ENCODE data around the gene KISS1R. TPM values are rescaled to one million over a fixed set of nuclear protein-coding genes. Genes with fewer than 3 reads are reported as not detected.

Gene KISS1R
- polyA plus RNA-seq, 1 donor, result 0.33 TPM

DNA sequence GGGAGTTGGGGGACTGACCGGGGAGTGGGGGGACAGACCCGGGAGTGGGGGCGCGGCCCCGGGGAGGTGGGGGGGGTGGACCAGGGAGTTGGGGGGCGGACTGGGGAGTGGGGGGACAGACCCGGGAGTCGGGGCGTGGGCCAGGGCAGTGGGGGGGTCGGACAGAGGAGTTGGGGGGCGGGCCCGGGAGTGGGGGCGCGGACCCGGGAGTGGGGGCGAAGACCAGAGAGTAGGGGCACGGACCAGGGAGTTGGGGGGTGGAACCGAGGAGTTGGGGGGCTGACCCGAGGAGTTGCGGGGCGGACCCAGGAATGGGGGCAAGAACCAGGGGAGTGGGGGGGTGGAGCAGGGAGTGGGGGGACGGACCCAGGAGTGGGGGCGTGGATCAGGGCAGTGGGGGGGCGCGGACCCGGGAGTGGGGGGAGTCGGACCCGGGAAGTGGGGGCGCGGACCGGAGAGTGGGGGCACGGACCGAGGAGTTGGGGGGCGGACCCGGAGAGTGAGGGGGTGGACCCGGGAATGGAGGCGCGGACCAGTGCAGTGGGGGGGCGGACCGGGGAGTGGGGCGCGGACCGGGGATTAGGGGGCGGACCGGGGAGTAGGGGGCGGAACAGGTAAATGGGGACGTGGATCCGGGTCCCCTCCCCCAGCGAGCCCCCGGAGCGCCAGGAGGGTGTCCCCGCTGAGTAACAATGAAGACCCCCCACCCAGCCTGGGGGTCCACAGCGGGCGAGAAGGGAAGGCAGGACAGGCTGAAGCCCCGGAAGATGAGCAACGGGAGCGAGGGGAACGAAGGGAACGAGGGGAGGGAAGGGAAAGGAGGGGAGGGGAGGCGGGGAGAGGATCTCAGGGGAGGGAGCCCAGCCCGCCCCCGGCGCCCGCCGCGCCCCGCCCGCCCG lies 4.7 kb upstream of the KISS1R start:
- WGBS (ENCODE audit: insufficient coverage, low lambda C conversion rate), result no CpG with 5 or more reads among the region's 69 CpGs
- Histone ChIP-seq H3K27ac (ENCODE audit: low read length) (peak overlapping the region; percentile 62), H3K4me1 (ENCODE audit: control insufficient read depth, insufficient read depth, low read length) (peaks cover 20% of the 10 kb centered on the region)

DNA sequence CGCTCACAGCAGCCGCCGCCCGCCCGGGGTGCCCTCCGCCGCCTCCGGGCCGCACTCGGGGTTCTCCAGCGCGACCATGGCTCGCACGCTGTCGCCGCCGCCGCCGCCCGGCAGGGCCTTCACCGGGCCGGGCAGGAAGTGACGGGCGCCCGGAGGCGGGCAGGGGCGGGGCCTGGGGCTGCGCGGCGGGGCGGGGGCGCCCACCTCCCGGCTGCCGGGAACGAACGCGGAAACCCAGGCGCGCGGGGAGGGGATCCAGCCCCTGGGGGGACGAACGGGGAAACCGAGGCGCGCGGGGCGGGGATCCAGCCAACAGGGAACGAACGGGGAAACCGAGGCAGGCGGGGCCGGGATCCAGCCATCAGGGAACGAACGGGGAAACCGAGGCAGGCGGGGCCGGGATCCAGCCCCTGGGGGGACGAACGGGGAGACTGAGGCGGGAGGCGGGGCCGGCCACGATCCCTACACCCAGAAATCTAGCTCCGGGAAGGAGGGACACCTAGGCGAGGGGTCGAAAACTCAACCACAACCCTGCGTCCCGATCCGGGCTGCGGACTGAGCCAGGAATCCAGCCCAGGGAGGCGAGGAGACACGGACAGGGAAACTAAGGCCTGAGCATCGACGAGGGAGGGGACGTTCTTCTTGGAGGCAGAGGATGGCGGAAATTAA lies 3.9 kb upstream of the KISS1R start, which contains the start of gene R3HDM4:
R3HDM4 (minus strand) TSS at position 140 of the 669 bp plus-strand sequence; CDS start at position 78, 62 bp downstream.
- DNase-seq, result peak in 1 of 2 donors; percentile 75
- Histone ChIP-seq H3K27ac (ENCODE audit: low read length) (peak within 1 kb of the TSS; percentile 93), H3K4me1 (ENCODE audit: control insufficient read depth, insufficient read depth, low read length) (peaks cover 26% of the 10 kb centered on the region), H3K27me3 (ENCODE audit: control insufficient read depth, insufficient read depth, low read length) (peaks cover 17% of the 10 kb centered on the region), H3K4me3 (ENCODE audit: low read length) (peak within 1 kb of the TSS; percentile 99), H3K36me3 (ENCODE audit: control insufficient read depth, insufficient read depth, low read length) (no peaks in the 10 kb centered on the region), H3K9me3 (ENCODE audit: control insufficient read depth, low read depth, low read length) (peaks cover 16% of the 10 kb centered on the region)
- WGBS (ENCODE audit: insufficient coverage, low lambda C conversion rate), result no CpG with 5 or more reads among the region's 76 CpGs

More for the DNA sequence above, 4.7 kb upstream of the KISS1R start:
- Histone ChIP-seq H3K27me3 (ENCODE audit: control insufficient read depth, insufficient read depth, low read length) (peaks cover 10% of the 10 kb centered on the region), H3K9me3 (ENCODE audit: control insufficient read depth, low read depth, low read length) (peaks cover 10% of the 10 kb centered on the region), H3K4me3 (ENCODE audit: low read length) (peak overlapping the region; percentile 94), H3K36me3 (ENCODE audit: control insufficient read depth, insufficient read depth, low read length) (no peaks in the 10 kb centered on the region)
- no peak for DNase-seq

DNA sequence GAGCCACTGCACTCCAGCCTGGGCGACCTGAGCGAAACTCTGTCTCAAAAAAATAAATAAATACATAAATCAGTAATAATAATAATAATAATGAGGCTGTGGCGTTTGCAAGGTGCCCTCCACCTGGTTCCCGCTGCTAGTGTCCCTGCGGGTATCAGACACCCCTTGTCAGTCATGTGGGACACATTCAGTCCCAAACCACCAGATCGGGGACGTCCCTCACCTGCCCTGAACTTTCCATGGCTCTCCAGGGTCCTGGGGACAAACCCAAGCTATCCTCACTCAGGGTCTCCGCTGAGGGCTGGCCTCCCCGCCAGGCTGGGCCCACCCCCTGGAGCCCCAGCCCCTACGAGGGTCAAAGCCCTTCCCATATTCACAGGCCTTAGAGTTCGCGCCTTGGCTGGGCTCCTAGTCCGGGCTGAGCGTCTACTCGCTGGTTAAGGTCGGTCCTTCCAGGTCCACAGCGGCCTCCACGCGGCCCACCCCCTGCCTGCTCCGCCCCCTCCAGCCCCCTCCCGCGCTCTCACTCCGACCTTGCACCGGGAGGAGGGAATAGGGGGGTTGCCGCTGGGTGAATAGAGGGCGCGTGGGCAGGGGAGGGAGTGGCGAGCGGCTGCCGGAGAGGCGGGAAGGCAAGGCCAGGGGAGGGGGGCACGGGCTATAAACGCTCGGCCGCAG lies 349 bp upstream of the KISS1R start:
- Histone ChIP-seq H3K4me1 (ENCODE audit: control insufficient read depth, insufficient read depth, low read length) (peaks cover 29% of the 10 kb centered on the region), H3K36me3 (ENCODE audit: control insufficient read depth, insufficient read depth, low read length) (no peaks in the 10 kb centered on the region), H3K4me3 (ENCODE audit: low read length) (peak overlapping the region; percentile 6), H3K9me3 (ENCODE audit: control insufficient read depth, low read depth, low read length) (peaks cover 17% of the 10 kb centered on the region), H3K27ac (ENCODE audit: low read length) (no peak overlapping the region), H3K27me3 (ENCODE audit: control insufficient read depth, insufficient read depth, low read length) (peaks cover 46% of the 10 kb centered on the region)
- no CpG with 5 or more reads among the region's 35 CpGs for WGBS (ENCODE audit: insufficient coverage, low lambda C conversion rate)
- DNase-seq, result peak in 1 of 2 donors; percentile 44

DNA sequence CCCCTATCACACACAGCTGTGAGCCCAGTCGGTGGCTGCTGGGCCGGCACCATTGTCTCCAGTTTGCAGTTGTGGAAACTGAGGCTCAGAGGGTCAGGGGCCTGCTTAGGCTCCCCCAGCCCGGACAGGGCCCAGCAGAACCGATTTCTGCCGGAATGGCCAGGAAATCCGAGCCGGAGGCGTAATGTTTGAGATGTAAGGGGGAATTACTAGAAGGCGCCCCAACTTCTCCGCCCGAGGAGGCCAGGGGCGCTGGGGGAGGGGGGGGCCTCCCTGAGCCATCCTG lies 962 bp downstream of the KISS1R start:
- Histone ChIP-seq H3K4me1 (ENCODE audit: control insufficient read depth, insufficient read depth, low read length) (peaks cover 31% of the 10 kb centered on the region), H3K4me3 (ENCODE audit: low read length) (no peak overlapping the region)
- WGBS (ENCODE audit: insufficient coverage, low lambda C conversion rate), result no CpG with 5 or more reads among the region's 12 CpGs

DNA sequence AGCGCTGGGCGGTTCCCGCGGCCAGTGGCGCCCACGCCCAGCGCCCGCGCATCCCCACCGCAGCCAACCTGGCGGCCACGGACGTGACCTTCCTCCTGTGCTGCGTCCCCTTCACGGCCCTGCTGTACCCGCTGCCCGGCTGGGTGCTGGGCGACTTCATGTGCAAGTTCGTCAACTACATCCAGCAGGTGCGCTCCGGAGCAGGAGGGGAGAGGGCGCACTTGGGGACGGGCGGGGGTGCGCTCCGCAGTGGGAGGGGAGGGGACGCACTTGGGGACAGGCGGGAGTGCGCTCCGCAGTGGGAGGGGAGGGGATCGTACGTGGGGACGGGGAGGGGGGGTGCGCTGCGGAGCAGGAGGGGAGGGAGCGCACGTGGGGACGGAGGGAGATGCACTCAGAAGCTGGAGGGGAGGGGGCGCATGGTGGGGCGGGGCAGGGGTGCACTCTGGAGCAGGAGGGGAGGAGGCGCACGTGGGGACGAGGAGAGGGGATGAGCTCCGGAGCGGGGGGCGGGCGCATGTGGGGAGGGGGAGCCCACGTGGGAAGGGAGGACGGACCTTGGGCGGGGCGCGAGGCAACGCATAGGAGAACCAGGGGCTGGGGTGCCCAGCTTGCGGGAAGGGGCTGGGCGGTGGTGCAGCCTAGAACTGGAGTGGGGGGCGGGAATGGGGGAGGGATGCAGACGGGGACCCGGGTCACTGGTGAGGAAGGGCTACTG lies 1.5 kb downstream of the KISS1R start:
- Histone ChIP-seq H3K9me3 (ENCODE audit: control insufficient read depth, low read depth, low read length) (peaks cover 17% of the 10 kb centered on the region), H3K27ac (ENCODE audit: low read length) (no peak overlapping the region), H3K4me1 (ENCODE audit: control insufficient read depth, insufficient read depth, low read length) (peaks cover 32% of the 10 kb centered on the region), H3K36me3 (ENCODE audit: control insufficient read depth, insufficient read depth, low read length) (no peaks in the 10 kb centered on the region), H3K27me3 (ENCODE audit: control insufficient read depth, insufficient read depth, low read length) (peaks cover 46% of the 10 kb centered on the region), H3K4me3 (ENCODE audit: low read length) (no peak overlapping the region)
- DNase-seq, result no peak
- WGBS (ENCODE audit: insufficient coverage, low lambda C conversion rate), result no CpG with 5 or more reads among the region's 58 CpGs

More for the DNA sequence above, 962 bp downstream of the KISS1R start:
- Histone ChIP-seq H3K36me3 (ENCODE audit: control insufficient read depth, insufficient read depth, low read length) (no peaks in the 10 kb centered on the region), H3K27me3 (ENCODE audit: control insufficient read depth, insufficient read depth, low read length) (peaks cover 46% of the 10 kb centered on the region), H3K9me3 (ENCODE audit: control insufficient read depth, low read depth, low read length) (peaks cover 17% of the 10 kb centered on the region), H3K27ac (ENCODE audit: low read length) (no peak overlapping the region)
- no peak for DNase-seq

DNA sequence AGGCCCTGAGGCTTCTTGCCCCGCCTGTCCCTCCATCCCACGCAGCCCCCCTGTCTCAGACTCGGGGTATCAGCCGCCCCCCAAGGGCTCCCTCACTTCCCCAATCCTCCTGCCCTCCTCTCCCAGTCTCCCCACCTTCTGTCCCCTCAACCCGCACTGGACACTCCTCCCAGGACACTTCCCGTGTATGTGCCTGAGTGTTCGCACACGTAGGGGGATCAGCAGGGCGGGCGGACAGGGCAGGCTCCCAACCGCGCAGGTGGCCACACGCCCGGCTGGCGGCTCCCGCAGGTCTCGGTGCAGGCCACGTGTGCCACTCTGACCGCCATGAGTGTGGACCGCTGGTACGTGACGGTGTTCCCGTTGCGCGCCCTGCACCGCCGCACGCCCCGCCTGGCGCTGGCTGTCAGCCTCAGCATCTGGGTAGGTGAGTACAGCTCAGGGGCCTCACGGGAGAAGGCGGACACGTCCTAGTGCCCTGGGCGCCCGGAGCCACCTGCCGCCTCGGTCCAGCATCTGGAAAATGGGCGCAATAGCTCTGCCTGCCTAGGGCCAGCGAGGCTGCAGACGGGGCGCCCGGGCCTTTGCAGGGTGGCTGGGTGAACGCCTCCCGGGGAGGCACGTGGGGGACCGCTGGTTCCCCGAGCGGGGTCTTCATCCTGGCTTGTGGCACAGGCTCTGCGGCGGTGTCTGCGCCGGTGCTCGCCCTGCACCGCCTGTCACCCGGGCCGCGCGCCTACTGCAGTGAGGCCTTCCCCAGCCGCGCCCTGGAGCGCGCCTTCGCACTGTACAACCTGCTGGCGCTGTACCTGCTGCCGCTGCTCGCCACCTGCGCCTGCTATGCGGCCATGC lies 2.3 kb downstream of the KISS1R start:
- no peaks in the 10 kb centered on the region for H3K36me3 ChIP-seq (ENCODE audit: control insufficient read depth, insufficient read depth, low read length)
- peaks cover 17% of the 10 kb centered on the region for H3K9me3 ChIP-seq (ENCODE audit: control insufficient read depth, low read depth, low read length)
- WGBS (ENCODE audit: insufficient coverage, low lambda C conversion rate), result no CpG with 5 or more reads among the region's 68 CpGs
- H3K4me1 ChIP-seq (ENCODE audit: control insufficient read depth, insufficient read depth, low read length), result peaks cover 37% of the 10 kb centered on the region
- H3K27me3 ChIP-seq (ENCODE audit: control insufficient read depth, insufficient read depth, low read length), result peaks cover 46% of the 10 kb centered on the region
- DNase-seq, result peak in 1 of 2 donors; percentile 70
- H3K4me3 ChIP-seq (ENCODE audit: low read length), result no peak overlapping the region
- no peak overlapping the region for H3K27ac ChIP-seq (ENCODE audit: low read length)

DNA sequence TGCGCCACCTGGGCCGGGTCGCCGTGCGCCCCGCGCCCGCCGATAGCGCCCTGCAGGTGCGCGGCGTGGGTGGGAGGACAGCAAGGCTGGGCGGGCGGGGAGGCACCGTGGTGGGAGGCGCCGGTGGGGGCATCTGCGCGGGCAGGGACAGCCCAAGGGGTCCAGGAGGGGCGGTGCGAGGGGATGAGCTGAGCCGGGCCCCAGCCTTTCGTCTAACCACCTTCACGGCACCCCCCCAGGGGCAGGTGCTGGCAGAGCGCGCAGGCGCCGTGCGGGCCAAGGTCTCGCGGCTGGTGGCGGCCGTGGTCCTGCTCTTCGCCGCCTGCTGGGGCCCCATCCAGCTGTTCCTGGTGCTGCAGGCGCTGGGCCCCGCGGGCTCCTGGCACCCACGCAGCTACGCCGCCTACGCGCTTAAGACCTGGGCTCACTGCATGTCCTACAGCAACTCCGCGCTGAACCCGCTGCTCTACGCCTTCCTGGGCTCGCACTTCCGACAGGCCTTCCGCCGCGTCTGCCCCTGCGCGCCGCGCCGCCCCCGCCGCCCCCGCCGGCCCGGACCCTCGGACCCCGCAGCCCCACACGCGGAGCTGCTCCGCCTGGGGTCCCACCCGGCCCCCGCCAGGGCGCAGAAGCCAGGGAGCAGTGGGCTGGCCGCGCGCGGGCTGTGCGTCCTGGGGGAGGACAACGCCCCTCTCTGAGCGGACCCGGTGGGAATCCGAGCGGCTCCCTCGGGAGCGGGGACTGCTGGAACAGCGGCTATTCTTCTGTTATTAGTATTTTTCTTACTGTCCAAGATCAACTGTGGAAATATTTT lies 3.1 kb downstream of the KISS1R start:
- H3K9me3 ChIP-seq (ENCODE audit: control insufficient read depth, low read depth, low read length), result peaks cover 21% of the 10 kb centered on the region
- H3K4me3 ChIP-seq (ENCODE audit: low read length), result peak overlapping the region; percentile 18
- H3K27me3 ChIP-seq (ENCODE audit: control insufficient read depth, insufficient read depth, low read length), result peaks cover 46% of the 10 kb centered on the region
- peak in 1 of 2 donors; percentile 74 for DNase-seq
- peaks cover 40% of the 10 kb centered on the region for H3K4me1 ChIP-seq (ENCODE audit: control insufficient read depth, insufficient read depth, low read length)
- 7% methylated on average over 6 of the region's 84 CpGs for WGBS (ENCODE audit: insufficient coverage, low lambda C conversion rate)
- no peak overlapping the region for H3K27ac ChIP-seq (ENCODE audit: low read length)
- no peaks in the 10 kb centered on the region for H3K36me3 ChIP-seq (ENCODE audit: control insufficient read depth, insufficient read depth, low read length)

DNA sequence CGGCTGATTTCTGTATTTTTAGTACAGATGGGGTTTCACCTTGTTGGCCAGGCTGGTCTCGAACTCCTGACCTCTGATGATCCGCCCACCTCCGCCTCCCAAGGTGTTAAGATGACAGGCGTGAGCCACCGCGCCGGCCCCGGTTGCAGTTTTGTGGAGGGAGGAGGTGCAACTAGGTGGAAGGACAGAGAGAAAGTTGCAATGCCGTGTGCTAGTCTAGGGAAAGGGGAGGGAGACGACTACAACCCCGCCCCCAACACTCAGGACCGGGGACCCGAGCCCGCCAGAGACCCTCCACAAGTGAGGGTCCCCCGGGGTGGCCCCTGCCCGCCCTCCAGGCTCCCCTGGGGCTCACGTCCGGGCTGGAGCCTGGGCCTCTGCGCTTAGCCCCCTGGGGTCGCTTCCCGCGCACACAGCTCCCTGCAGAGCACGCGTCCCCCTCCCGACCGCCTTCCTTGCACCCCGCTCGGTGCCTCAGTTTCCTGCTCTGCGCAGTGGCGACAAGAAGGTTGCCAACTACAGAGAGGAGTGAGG lies 7.5 kb downstream of the KISS1R start:
- DNase-seq, result peak in 1 of 2 donors; percentile 57
- Histone ChIP-seq H3K27ac (ENCODE audit: low read length) (peak overlapping the region; percentile 96), H3K4me3 (ENCODE audit: low read length) (peak overlapping the region; percentile 100), H3K9me3 (ENCODE audit: control insufficient read depth, low read depth, low read length) (peaks cover 5% of the 10 kb centered on the region), H3K36me3 (ENCODE audit: control insufficient read depth, insufficient read depth, low read length) (peaks cover 7% of the 10 kb centered on the region), H3K27me3 (ENCODE audit: control insufficient read depth, insufficient read depth, low read length) (peaks cover 16% of the 10 kb centered on the region), H3K4me1 (ENCODE audit: control insufficient read depth, insufficient read depth, low read length) (peaks cover 30% of the 10 kb centered on the region)
- no CpG with 5 or more reads among the region's 31 CpGs for WGBS (ENCODE audit: insufficient coverage, low lambda C conversion rate)

All from large intestine (tissue), 3 donors.